ENCODE measurements around the gene OSBP.

GRCh38 chr11:59542142-59542810, 73.3 kb downstream of the OSBP start:
- TF ChIP-seq CTCF (IDR thresholded peaks at IDR 0.05) (no peak), EZH2 (IDR thresholded peaks at IDR 0.05; ENCODE audit: borderline replicate concordance, insufficient read depth, low read depth, low read length, poor library complexity, severe bottlenecking) (no peak)

Measured in B cell (primary cell).